Inflammatory macrophage (primary cell): Measurements from ENCODE around the gene KLHL30.

Source experiments
- DNase-seq, 2 donors: peaks; one replicate each; pipeline ENCODE4 v3.0.0-alpha.2; 2020 to 2022

The KLHL30 gene

DNA sequence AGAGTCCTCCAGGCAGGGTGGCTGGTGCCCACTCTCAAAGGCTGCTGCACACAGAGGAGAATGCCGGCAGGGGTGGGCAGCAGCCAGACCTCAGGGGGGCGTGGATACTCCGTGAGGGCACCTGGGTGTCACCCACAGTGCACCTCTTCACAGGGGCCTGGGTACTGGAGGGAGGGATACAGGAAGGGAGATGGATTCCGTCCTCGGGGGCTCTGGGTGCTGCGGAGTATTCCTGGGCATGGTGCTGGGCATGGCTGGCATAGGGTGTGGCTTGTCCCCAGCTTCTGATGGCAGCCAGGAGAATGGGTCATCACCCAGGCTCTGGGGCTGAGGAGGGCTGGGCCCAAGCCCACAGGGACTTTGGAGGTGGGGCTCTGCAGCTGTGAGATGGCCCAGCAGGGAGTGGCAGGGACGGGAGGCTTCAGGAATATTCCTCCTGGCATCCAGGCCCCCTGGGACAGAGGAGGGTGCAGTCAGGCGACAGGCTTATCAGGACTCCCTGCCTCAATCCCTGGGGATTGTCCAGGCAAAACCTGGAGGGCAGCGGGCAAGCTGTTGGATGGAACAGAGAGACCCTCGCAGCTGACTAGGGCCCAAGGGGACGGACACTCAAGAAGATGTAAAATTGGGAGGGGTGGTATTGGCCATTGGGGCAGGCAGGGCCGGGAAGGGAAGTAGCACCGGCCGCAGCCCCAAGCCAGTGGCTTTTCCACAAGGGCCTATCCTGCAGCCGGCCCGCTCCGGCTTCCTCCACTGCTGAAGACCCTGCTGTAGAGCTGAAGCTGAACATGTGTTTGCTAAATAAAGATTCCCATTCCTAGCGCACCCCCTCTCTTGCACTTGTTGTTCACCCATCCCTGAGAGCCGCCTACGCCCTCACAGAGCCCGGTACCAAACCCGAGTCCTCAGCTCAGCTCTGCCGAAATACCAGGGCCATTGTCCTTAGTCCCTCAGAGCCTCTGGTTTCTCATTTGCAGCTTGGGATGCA lies 5.7 kb upstream of the KLHL30 start:
- no peak for DNase-seq

- no peak for DNase-seq
Measured at GRCh38 chr2:238133499-238134392, 4.7 kb upstream of the KLHL30 start.

- no peak for DNase-seq
Measured at GRCh38 chr2:238134393-238134785, 4.1 kb upstream of the KLHL30 start.

GRCh38 chr2:238135601-238136150 lies 2.8 kb upstream of the KLHL30 start:
- no peak for DNase-seq

GRCh38 chr2:238136820-238137537 lies 1.5 kb upstream of the KLHL30 start:
- DNase-seq = peak; percentile 39 to 85

DNA sequence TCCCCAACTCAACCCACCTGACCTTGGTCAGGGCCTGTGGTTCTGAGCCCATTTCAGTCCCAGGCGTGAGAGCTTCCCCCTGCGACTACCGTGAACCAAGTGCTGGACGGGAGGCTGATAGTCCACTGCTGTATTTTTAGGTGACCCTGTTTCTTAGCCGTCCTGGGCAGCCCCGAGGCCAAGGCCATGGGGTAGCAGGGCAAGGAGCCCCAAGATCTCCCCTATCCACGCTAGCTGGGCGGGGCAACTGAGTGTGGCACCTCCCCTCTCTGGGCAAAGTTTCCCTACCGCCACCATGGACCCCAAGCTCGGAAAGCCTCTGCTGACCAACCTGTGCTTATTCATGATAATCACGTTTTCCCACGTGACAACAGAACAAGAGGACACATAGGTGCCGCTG lies 583 bp upstream of the KLHL30 start:
- no peak for DNase-seq

DNA sequence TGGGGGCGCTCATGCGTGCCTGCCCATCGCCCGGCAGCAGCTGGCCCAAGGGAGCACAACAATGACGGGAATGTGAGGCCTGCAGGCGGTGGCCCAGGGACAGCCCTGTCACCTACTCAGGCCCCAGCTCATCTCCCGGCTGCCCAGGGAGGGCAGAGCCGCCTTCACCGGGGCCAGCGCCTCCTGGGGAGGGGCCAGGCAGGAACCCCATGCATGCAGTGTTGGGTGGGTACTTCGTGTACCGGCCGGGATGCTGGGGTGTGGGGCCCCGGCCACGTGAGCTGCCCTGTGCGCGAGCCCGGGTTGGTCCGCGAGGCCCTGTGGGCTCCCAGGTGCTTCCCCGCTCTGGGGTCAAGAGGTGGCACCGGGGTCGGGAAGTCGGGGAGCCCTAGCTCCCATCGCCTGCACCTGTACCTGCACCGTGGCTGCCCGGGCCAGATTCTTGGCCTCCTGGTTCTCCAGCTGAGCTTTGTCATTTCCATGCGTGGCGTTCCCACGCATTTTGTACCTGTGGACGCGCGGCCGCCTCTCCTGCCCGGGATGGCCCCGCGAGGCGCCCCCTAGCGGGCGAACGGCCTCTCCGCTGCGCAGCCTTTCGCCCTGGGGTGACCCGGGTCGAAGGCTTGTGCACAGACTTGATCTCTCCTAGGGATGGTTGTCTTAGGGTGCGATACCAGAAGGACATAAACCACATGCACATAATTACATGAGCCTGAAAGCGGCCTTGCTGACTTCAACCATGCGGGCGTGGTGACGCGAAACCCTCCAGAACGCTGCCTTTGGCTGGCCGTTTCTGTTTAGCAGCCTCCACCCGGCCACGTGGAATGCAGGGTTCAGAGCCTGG lies 950 bp downstream of the KLHL30 start:
- no peak for DNase-seq

DNA sequence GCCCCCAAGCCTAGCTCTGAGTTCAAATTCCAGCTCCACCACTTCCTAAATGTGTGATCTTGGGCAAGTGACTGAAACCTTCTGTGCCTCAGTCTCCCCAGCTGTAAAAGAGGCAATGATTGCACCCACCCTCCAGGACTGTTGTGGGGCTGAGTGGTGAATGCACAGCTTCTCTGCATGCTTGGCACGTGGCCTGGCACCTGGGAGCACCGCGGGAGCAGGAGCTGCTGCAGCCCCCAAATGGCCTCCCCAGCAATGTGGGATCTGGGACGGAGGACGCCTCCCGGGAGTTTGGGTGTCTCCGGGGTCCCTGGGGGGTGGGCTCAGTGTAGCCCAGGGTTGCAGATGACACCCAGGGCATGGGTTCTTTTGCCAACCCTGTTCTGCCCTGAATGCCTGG lies 1.6 kb downstream of the KLHL30 start:
- DNase-seq = no peak

- no peak for DNase-seq
Measured at GRCh38 chr2:238140721-238141540, 2.5 kb downstream of the KLHL30 start.

DNA sequence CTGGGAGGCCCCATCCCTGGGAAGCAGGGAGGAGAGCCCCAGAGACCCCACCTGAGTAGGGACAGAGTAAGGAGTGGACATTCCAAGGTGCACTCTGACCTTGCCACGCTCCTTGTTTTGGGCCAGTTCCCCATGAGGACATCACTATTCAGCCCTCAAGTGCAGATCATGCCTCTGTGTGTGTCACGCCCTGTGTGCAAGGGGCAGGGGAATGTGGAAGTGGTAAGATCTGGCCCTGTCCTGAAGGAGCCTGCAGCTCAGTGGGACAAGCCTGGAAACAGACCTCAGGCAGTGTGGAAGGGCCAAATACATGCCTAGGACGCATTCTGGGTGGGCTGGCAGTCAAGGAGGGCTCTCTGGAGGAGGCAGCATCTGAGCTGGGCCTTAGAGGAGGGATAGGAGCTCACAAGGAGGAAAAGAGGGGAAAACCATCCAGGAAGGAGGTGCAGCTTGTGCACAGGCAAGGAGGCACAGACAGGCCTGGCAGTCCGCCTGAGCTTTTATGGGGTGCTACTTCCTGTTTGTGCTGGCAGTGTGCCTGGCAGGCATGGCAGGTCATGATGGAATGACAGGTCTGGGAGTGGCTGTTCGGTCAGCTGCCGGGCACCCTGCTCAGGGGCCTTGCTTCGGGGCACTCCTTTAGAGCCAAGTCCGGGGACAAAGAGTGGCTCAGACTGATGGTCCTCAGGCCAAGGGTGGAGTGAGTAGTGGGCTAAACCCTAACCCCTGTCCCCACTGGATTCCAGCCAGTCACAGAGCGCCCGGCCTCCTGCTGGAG lies 3.3 kb downstream of the KLHL30 start:
- DNase-seq = peak; percentile 64 to 80

DNA sequence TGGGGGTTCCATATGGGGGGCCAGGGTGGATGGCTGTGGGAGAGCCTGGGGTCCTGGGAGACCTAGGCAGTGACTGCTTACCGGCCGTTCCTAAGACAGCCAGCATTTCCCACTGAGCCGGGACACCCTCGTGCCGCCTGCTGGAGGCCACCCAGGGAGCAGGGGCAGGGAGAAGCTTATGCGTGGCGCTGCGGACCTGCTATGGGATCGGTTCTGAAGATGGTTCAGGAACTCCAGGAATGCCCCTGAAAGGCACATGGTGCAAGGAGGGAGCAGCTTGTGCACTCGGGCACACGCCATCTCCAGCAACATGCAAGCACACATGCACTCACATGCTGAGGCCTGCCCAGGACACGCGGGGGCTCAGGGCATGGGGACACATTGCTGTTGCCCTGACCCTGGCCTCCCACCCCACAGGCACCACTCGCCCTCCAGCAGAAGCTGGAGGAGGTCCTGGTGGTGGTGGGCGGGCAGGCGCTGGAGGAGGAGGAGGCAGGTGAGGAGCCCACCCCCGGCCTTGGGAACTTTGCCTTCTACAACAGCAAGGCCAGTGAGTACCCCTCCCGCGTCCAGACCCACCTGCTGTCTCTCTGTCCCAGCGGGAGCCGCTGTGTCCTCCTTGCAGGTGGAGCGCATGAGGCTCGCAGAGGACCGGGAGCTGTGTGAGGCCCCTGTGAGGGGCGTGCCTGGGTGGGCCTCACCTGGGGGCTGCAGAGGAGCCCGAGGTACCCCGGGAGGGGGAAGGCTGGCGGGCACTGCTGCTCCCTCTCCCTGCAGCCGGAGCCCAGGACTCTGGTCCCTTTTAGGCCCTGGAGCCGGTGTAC lies 4.1 kb downstream of the KLHL30 start:
- no peak for DNase-seq

- no peak for DNase-seq
Measured at GRCh38 chr2:238143239-238143951, 4.9 kb downstream of the KLHL30 start.

- no peak for DNase-seq
Measured at GRCh38 chr2:238144262-238144661, 5.8 kb downstream of the KLHL30 start.

- no peak for DNase-seq
Measured at GRCh38 chr2:238145046-238145445, 6.6 kb downstream of the KLHL30 start.

DNA sequence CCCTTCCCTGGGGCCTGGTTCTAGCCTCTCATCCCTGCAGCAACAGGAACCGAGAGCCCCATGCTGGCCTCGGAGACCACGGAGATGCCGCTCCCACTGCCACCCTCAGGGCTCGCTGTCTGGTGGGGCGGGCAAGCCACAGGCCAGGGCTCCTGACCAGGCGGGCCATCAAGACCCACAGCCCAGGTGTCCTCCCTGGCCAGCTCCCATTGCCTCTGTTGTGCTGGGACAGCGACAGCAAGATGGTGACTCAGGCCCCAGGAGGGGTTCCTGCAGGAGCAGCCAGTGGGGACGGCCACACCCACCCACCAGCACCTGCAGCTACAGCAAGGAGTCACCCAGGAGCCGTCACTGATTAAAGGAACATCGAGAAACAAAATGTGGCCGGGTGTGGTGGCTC lies 7.4 kb downstream of the KLHL30 start:
- DNase-seq = no peak

- DNase-seq = no peak
Measured at GRCh38 chr2:238146884-238147544, 8.5 kb downstream of the KLHL30 start.

GRCh38 chr2:238148981-238149380 lies 10.5 kb downstream of the KLHL30 start:
- no peak for DNase-seq
